HepG2 (cell line): ENCODE results near the gene NKIRAS1. TPM values are rescaled to one million over a fixed set of nuclear protein-coding genes. Genes with fewer than 3 reads are reported as not detected.

ENCODE experiments used
- ATAC-seq: fragments of 200-7000 bp; cut with Tn5 transposase; 3 replicates; pipeline ENCODE4 v1.9.1; 2020; ENCODE audit warnings: mild to moderate bottlenecking, moderate library complexity
- BruUV-seq: library from RNA; stranded (reverse); fragments of 400-500 nt; replicated peaks from 2 replicates; lab custom pipeline; 2021; lab: Mats Ljungman, UMichigan
- CTCF ChIA-PET: fragments of 300-600 bp; formaldehyde crosslinking; extraction: SDS; loops from one replicate; lab custom pipeline; 2021; ENCODE audit warnings: low total read pairs, inconsistent platforms, low intra/inter-chr PET ratio; lab: Yijun Ruan, JAX
- POLR2A ChIA-PET: fragments of 350-600 bp; sonication (Branson Sonifier 250); formaldehyde crosslinking; loops from one replicate; lab custom pipeline; 2020; ENCODE audit warnings: antibody characterized with exemption, inconsistent platforms; lab: Yijun Ruan, JAX
- DNase-seq: peaks from one replicate; pipeline ENCODE4 v3.0.0-alpha.2; 2015; ENCODE audit warnings: low spot score
- FAIRE-seq: peaks from 3 replicates; lab custom pipeline; 2011; peaks lifted over from hg19 to GRCh38; lab: Jason Lieb, UNC
- H2AFZ ChIP-seq: one replicate; pipeline ENCODE4 v1.6.1; 2011; ENCODE audit warnings: low read length, inconsistent platforms
- H3K27ac ChIP-seq: fragments of 300-600 bp; 3 replicates; pipeline ENCODE4 v1.8.0; 2011; ENCODE audit warnings: mixed run types, mild to moderate bottlenecking, mixed read lengths, low read length, inconsistent platforms; ENCODE audit not compliant: insufficient read depth; ENCODE audit errors: extremely low read length
- H3K27me3 ChIP-seq, 2 experiments: fragments of 200-600 bp in 1 of 2; 2 replicates in 1 of 2; 3 replicates in 1 of 2; pipeline versions ENCODE4 v1.6.0 to v1.8.0; 2011; ENCODE audit warnings: low read length in 2 of 2, mild to moderate bottlenecking in 2 of 2, moderate library complexity in 2 of 2, inconsistent platforms in 1 of 2; ENCODE audit not compliant: insufficient read depth in 2 of 2, control insufficient read depth in 1 of 2
- H3K36me3 ChIP-seq, 2 experiments: fragments of 200-600 bp in 1 of 2; replicated peaks in 1 of 2; 2 replicates in 1 of 2; 3 replicates in 1 of 2; pipeline versions ENCODE4 v1.5.1 to v1.8.0; 2011; ENCODE audit warnings: low read length in 2 of 2, inconsistent platforms in 1 of 2; ENCODE audit not compliant: insufficient read depth in 2 of 2, control insufficient read depth in 1 of 2
- H3K4me1 ChIP-seq: 2 replicates; pipeline ENCODE4 v1.5.1; 2012; ENCODE audit warnings: low read length, inconsistent platforms; ENCODE audit not compliant: insufficient read depth
- H3K4me2 ChIP-seq: 2 replicates; pipeline ENCODE4 v1.6.0; 2011; ENCODE audit warnings: low read depth, low read length, inconsistent platforms
- H3K4me3 ChIP-seq, 3 experiments: fragments of 200-600 bp in 1 of 3; sonication (generic), shearing (Covaris generic) in 1 of 3; replicated peaks in 1 of 3; 2 replicates each; pipeline ENCODE4 v1.5.1; 2011 to 2016; ENCODE audit warnings: low read length in 3 of 3, inconsistent platforms in 2 of 3, low read depth in 2 of 3, mild to moderate bottlenecking in 2 of 3, control low read depth in 1 of 3, mixed read lengths in 1 of 3; ENCODE audit not compliant: insufficient read depth in 1 of 3
- H3K79me2 ChIP-seq: one replicate; pipeline ENCODE4 v1.6.1; 2011; ENCODE audit warnings: low read length, inconsistent platforms; ENCODE audit not compliant: insufficient read depth
- H3K9ac ChIP-seq: 2 replicates; pipeline ENCODE4 v1.6.0; 2011; ENCODE audit warnings: mild to moderate bottlenecking, low read depth, low read length, inconsistent platforms; ENCODE audit not compliant: insufficient read depth
- H3K9me3 ChIP-seq: 2 replicates; pipeline ENCODE4 v1.5.1; 2012; ENCODE audit warnings: mild to moderate bottlenecking, low read length
- H4K20me1 ChIP-seq: 2 replicates; pipeline ENCODE4 v1.6.0; 2011; ENCODE audit warnings: inconsistent platforms, mild to moderate bottlenecking, low read length, moderate library complexity; ENCODE audit not compliant: insufficient read depth
- CEBPG ChIP-seq: IDR thresholded peaks from 2 replicates; pipeline ENCODE4 v1.6.1; 2016
- EED ChIP-seq: sonication (generic); formaldehyde crosslinking; IDR thresholded peaks from 2 replicates; pipeline ENCODE4 v1.5.0; 2020; ENCODE audit warnings: mild to moderate bottlenecking, missing genetic modification reagents
- EHMT2 ChIP-seq: fragments of 200-600 bp; sonication (generic); IDR thresholded peaks from 2 replicates; pipeline ENCODE4 v1.7.0; 2017; ENCODE audit warnings: antibody characterized with exemption, low read depth, low read length, borderline replicate concordance
- GATAD2A ChIP-seq: IDR thresholded peaks from 2 replicates; pipeline ENCODE4 v1.6.1; 2016
- GZF1 ChIP-seq: sonication (generic); formaldehyde crosslinking; IDR thresholded peaks from 2 replicates; pipeline ENCODE4 v1.5.1; 2020; ENCODE audit warnings: mild to moderate bottlenecking, missing genetic modification reagents
- JUND ChIP-seq: sonication (generic); formaldehyde crosslinking; IDR thresholded peaks from 2 replicates; pipeline ENCODE4 v1.8.0; 2022; ENCODE audit warnings: mild to moderate bottlenecking, missing genetic modification reagents
- MTA1 ChIP-seq: sonication (generic); formaldehyde crosslinking; IDR thresholded peaks from 2 replicates; pipeline ENCODE4 v1.4.0; 2020; ENCODE audit warnings: missing genetic modification reagents, mild to moderate bottlenecking, borderline replicate concordance
- SETDB1 ChIP-seq: sonication (generic); formaldehyde crosslinking; IDR thresholded peaks from 2 replicates; pipeline ENCODE4 v1.5.1; 2020; ENCODE audit warnings: missing genetic modification reagents, mild to moderate bottlenecking, borderline replicate concordance
- SIN3A ChIP-seq: IDR thresholded peaks from 2 replicates; pipeline ENCODE4 v1.6.1; 2011; ENCODE audit warnings: low read depth, mild to moderate bottlenecking, control low read depth, low read length, borderline replicate concordance
- TMF1 ChIP-seq: sonication (generic); formaldehyde crosslinking; IDR thresholded peaks from 2 replicates; pipeline ENCODE4 v1.8.1; 2022; ENCODE audit warnings: low read depth, missing genetic modification reagents
- ZNF782 ChIP-seq: sonication (generic); formaldehyde crosslinking; IDR thresholded peaks from 2 replicates; pipeline ENCODE4 v1.4.0; 2020; ENCODE audit warnings: missing genetic modification reagents, mild to moderate bottlenecking, borderline replicate concordance
- ZNF878 ChIP-seq: sonication (generic); formaldehyde crosslinking; IDR thresholded peaks from 2 replicates; pipeline ENCODE4 v1.8.1; 2023; ENCODE audit warnings: mild to moderate bottlenecking, missing genetic modification reagents, moderate library complexity
- WGBS: methylation state at CpG from one replicate; pipeline ENCODE4 v1.1.6; 2017; ENCODE audit warnings: low lambda C conversion rate; 5-methylcytosine and 5-hydroxymethylcytosine counted together
- in situ Hi-C: cut with HindIII; loops from 2 replicates; pipeline ENCODE4 v1.10.0; 2017; ENCODE audit warnings: low pct_unique_long_range_greater_than_20kb; ENCODE audit not compliant: extremely low pct_ligation_motif_present
- intact Hi-C: fragments of 100-400 bp; cut with micrococcal nuclease; formaldehyde crosslinking; loops from one replicate; pipeline ENCODE4 v1.10.0; 2022; ENCODE audit not compliant: unreplicated experiment
- polyA plus RNA-seq, 8 experiments: library from polyadenylated mRNA; depleted of rRNA in 3 of 8; stranded (reverse) in 7 of 8; unstranded in 1 of 8; fragments of >200 nt; fragmentation: Illumina TruSeq in 4 of 8; extraction: Trizol in 4 of 8; gene quantifications; 2 replicates each; pipeline versions ENCODE4 v1.2.1 to v1.2.3, GENCODE V29; 2011 to 2016; ENCODE audit warnings: low read depth in 4 of 8, missing spikeins in 1 of 8, mixed read lengths in 1 of 8; ENCODE audit not compliant: insufficient read depth in 1 of 8
- total RNA-seq, 5 experiments: library from RNA; depleted of rRNA; stranded (reverse); fragments of >200 nt; fragmentation: Illumina TruSeq; extraction: Trizol; gene quantifications; 2 replicates each; pipeline ENCODE4 v1.2.3, GENCODE V29; 2016; ENCODE audit warnings: low read depth in 1 of 5
- TF ChIP-seq, protein P1 (sequence below): sonication (generic); formaldehyde crosslinking; conservative IDR thresholded peaks from 2 replicates; pipeline ENCODE4 v1.4.0; 2020; ENCODE audit warnings: missing genetic modification reagents
- TF ChIP-seq, protein P2 (sequence below): sonication (generic); formaldehyde crosslinking; IDR thresholded peaks from 2 replicates; pipeline ENCODE4 v1.5.1; 2020; ENCODE audit warnings: mild to moderate bottlenecking, missing genetic modification reagents, borderline replicate concordance
- TF ChIP-seq, protein P3 (sequence below): sonication (generic); formaldehyde crosslinking; IDR thresholded peaks from 2 replicates; pipeline ENCODE4 v1.5.0; 2020; ENCODE audit warnings: mild to moderate bottlenecking, missing genetic modification reagents, borderline replicate concordance
- TF ChIP-seq, protein P4 (sequence below): sonication (generic); formaldehyde crosslinking; conservative IDR thresholded peaks from 2 replicates; pipeline ENCODE4 v1.5.0; 2020; ENCODE audit warnings: missing genetic modification reagents

NKIRAS1 gene
- total and polyA plus RNA-seq, 2 of the 13 experiments (the other 11 are each of a cell fraction or from before 2014, with no cell fraction given): 4.3 to 8.0 TPM

DNA sequence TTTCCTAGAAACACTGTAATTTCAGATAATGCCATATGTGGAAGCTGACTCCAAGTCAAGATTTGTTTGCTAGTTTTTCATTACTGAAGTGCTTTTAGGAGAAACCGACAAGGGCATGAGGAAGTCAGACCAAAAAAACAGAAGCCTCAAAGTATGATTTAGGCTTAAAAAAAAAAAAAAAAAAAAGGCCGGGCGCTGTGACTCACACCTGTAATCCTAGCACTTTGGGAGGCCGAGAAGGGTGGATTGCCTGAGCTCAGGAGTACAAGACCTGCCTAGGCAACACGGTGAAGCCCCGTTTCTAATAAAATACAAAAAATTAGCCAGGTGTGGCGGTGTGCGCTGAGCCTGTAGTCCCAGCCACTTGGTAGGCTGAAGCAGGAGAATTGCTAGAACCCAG, 11.7 kb upstream of the NKIRAS1 start:
- DNase-seq (no peak), ATAC-seq (no peak), FAIRE-seq (no peak)
- Histone ChIP-seq H3K9ac (no peak overlapping the region), H4K20me1 (no peaks in the 10 kb centered on the region), H3K4me1 (peaks cover 12% of the 10 kb centered on the region), H2AFZ (no peak overlapping the region), H3K79me2 (no peaks in the 10 kb centered on the region), H3K36me3 (no peaks in the 10 kb centered on the region), H3K9me3 (no peaks in the 10 kb centered on the region), H3K27me3 (peaks cover 0 to 5% of the 10 kb centered on the region in 2 experiments; a peak in 1 of 5 replicates), H3K27ac (no peak overlapping the region), H3K4me3 (no peak overlapping the region), H3K4me2 (no peak overlapping the region)
- intact Hi-C loops (no loop called here), in situ Hi-C loops (no loop called here)
- CTCF ChIA-PET: no interaction called here
- WGBS: 49% methylated on average over 8 of the region's 8 CpGs
- POLR2A ChIA-PET: interaction anchor here (4.4 kb wide), 1 partner anchor 11 kb away, joined by 72 read pairs; the partner anchor contains the start of genes NKIRAS1 and RPL15
- no TSS peak for BruUV-seq
- TF ChIP-seq GATAD2A (CRISPR knock-in tag) (no peak), JUND (CRISPR knock-in tag) (no peak), ZNF878 (CRISPR knock-in tag) (no peak), SETDB1 (CRISPR knock-in tag) (no peak), ZNF782 (CRISPR knock-in tag) (no peak), EED (CRISPR knock-in tag) (no peak), MTA1 (CRISPR knock-in tag) (no peak), SIN3A (no peak), CEBPG (CRISPR knock-in tag) (no peak), GZF1 (CRISPR knock-in tag) (no peak), TMF1 (no peak), EHMT2 (no peak)
- TF ChIP-seq, protein P1, sequence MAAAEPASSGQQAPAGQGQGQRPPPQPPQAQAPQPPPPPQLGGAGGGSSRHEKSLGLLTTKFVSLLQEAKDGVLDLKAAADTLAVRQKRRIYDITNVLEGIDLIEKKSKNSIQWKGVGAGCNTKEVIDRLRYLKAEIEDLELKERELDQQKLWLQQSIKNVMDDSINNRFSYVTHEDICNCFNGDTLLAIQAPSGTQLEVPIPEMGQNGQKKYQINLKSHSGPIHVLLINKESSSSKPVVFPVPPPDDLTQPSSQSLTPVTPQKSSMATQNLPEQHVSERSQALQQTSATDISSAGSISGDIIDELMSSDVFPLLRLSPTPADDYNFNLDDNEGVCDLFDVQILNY: no peak
- TF ChIP-seq, protein P2, sequence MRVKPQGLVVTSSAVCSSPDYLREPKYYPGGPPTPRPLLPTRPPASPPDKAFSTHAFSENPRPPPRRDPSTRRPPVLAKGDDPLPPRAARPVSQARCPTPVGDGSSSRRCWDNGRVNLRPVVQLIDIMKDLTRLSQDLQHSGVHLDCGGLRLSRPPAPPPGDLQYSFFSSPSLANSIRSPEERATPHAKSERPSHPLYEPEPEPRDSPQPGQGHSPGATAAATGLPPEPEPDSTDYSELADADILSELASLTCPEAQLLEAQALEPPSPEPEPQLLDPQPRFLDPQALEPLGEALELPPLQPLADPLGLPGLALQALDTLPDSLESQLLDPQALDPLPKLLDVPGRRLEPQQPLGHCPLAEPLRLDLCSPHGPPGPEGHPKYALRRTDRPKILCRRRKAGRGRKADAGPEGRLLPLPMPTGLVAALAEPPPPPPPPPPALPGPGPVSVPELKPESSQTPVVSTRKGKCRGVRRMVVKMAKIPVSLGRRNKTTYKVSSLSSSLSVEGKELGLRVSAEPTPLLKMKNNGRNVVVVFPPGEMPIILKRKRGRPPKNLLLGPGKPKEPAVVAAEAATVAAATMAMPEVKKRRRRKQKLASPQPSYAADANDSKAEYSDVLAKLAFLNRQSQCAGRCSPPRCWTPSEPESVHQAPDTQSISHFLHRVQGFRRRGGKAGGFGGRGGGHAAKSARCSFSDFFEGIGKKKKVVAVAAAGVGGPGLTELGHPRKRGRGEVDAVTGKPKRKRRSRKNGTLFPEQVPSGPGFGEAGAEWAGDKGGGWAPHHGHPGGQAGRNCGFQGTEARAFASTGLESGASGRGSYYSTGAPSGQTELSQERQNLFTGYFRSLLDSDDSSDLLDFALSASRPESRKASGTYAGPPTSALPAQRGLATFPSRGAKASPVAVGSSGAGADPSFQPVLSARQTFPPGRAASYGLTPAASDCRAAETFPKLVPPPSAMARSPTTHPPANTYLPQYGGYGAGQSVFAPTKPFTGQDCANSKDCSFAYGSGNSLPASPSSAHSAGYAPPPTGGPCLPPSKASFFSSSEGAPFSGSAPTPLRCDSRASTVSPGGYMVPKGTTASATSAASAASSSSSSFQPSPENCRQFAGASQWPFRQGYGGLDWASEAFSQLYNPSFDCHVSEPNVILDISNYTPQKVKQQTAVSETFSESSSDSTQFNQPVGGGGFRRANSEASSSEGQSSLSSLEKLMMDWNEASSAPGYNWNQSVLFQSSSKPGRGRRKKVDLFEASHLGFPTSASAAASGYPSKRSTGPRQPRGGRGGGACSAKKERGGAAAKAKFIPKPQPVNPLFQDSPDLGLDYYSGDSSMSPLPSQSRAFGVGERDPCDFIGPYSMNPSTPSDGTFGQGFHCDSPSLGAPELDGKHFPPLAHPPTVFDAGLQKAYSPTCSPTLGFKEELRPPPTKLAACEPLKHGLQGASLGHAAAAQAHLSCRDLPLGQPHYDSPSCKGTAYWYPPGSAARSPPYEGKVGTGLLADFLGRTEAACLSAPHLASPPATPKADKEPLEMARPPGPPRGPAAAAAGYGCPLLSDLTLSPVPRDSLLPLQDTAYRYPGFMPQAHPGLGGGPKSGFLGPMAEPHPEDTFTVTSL: no peak
- TF ChIP-seq, protein P3, sequence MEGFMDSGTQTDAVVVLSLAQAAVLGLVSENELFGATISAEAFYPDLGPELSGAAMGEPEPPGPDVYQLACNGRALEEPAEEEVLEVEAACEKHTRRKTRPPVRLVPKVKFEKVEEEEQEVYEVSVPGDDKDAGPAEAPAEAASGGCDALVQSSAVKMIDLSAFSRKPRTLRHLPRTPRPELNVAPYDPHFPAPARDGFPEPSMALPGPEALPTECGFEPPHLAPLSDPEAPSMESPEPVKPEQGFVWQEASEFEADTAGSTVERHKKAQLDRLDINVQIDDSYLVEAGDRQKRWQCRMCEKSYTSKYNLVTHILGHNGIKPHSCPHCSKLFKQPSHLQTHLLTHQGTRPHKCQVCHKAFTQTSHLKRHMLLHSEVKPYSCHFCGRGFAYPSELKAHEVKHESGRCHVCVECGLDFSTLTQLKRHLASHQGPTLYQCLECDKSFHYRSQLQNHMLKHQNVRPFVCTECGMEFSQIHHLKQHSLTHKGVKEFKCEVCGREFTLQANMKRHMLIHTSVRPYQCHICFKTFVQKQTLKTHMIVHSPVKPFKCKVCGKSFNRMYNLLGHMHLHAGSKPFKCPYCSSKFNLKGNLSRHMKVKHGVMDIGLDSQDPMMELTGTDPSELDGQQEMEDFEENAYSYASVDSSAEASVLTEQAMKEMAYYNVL (CRISPR knock-in tag): no peak
- TF ChIP-seq, protein P4, sequence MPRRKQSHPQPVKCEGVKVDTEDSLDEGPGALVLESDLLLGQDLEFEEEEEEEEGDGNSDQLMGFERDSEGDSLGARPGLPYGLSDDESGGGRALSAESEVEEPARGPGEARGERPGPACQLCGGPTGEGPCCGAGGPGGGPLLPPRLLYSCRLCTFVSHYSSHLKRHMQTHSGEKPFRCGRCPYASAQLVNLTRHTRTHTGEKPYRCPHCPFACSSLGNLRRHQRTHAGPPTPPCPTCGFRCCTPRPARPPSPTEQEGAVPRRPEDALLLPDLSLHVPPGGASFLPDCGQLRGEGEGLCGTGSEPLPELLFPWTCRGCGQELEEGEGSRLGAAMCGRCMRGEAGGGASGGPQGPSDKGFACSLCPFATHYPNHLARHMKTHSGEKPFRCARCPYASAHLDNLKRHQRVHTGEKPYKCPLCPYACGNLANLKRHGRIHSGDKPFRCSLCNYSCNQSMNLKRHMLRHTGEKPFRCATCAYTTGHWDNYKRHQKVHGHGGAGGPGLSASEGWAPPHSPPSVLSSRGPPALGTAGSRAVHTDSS (CRISPR knock-in tag): no peak
